SU-DHL-6 (cell line): ENCODE results near the gene PCSK1.

Experiments used
- CTCF ChIP-seq: fragments of 200-600 bp; sonication (generic); IDR thresholded peaks from one replicate; pipeline ENCODE4 v1.5.1; 2017; ENCODE audit warnings: antibody characterized with exemption, mild to moderate bottlenecking, low read length, moderate library complexity; ENCODE audit not compliant: insufficient read depth, poor library complexity, severe bottlenecking
- EZH2phosphoT487 ChIP-seq: fragments of 200-600 bp; sonication (generic), shearing (Covaris generic); conservative IDR thresholded peaks from 2 replicates; pipeline ENCODE4 v1.6.1; 2018; ENCODE audit warnings: mild to moderate bottlenecking, antibody characterized with exemption, low read length, moderate library complexity, mixed read lengths

- TF ChIP-seq CTCF (no peak), EZH2phosphoT487 (no peak)
Observed at GRCh38 chr5:96342581-96342980, 90.5 kb downstream of the PCSK1 start.
